ENCODE results near the gene BOD1L1.

DNA sequence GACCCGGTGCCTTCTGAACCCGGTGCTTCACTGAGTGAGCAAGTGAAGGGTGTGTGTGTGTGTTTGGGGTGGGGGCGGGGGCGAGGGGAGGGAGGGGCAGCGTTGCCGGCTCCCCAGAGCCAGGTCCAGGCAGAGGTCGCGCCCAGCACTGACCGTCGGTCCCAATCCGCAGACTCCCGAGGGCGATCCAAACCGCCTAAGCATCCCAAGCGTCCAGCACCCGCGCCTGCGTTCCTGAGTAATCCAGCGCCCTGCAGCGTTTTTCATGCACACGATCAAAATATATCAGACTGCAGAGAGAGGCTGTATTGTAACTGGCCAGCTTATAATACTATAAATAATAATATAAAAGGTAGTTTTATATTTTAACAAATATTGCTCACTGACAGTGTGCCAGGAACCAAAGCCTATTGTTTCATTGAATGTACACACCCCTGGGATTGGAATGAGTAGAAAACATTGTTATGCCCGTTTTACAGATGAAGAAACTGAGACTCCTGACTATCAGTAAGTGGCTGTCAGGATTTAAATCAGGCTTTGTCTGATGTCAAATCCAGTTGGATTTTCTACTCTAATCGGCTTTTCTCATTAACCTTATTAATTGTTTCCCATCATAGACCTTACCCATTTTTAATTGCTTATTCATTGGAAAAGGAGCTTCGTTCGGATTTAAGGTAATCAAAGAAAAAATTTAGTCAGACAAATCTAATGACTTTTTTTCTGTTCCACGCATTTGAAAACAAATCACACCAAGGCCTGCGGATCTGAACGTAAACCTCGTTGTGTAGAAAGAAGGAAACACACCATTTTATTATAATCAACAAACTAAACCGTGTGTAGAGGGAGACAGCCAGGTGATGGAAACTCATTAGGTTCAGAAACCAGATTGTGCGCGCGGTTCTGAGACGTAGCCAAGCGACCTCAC lies 79.2 kb downstream of the BOD1L1 start:
- TF ChIP-seq, protein P1, sequence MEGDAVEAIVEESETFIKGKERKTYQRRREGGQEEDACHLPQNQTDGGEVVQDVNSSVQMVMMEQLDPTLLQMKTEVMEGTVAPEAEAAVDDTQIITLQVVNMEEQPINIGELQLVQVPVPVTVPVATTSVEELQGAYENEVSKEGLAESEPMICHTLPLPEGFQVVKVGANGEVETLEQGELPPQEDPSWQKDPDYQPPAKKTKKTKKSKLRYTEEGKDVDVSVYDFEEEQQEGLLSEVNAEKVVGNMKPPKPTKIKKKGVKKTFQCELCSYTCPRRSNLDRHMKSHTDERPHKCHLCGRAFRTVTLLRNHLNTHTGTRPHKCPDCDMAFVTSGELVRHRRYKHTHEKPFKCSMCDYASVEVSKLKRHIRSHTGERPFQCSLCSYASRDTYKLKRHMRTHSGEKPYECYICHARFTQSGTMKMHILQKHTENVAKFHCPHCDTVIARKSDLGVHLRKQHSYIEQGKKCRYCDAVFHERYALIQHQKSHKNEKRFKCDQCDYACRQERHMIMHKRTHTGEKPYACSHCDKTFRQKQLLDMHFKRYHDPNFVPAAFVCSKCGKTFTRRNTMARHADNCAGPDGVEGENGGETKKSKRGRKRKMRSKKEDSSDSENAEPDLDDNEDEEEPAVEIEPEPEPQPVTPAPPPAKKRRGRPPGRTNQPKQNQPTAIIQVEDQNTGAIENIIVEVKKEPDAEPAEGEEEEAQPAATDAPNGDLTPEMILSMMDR (IDR thresholded peaks at IDR 0.05) = no peak
- no peak for TF ChIP-seq SIN3A (IDR thresholded peaks at IDR 0.05; ENCODE audit: borderline replicate concordance, insufficient read depth, low read depth, low read length)
